Activated naive CD8-positive, alpha-beta T cell (primary cell): ENCODE data around the gene ANKRD66.
A peak's percentile ranks its signal among the peaks of the same experiment; 100 is the strongest.

Experiments used
- H3K27ac Mint-ChIP-seq: one replicate; pipeline ENCODE4 v1.8.0; 2021; ENCODE audit warnings: mixed read lengths
- H3K27me3 Mint-ChIP-seq: one replicate; pipeline ENCODE4 v1.8.0; 2021; ENCODE audit warnings: mixed read lengths
- H3K36me3 Mint-ChIP-seq: one replicate; pipeline ENCODE4 v1.8.0; 2021; ENCODE audit warnings: mixed read lengths
- H3K4me1 Mint-ChIP-seq: one replicate; pipeline ENCODE4 v1.8.0; 2021; ENCODE audit warnings: low read depth, mixed read lengths
- H3K4me3 Mint-ChIP-seq: one replicate; pipeline ENCODE4 v1.8.0; 2021; ENCODE audit warnings: mild to moderate bottlenecking, mixed read lengths
- H3K9me3 Mint-ChIP-seq: one replicate; pipeline ENCODE4 v1.8.0; 2021; ENCODE audit warnings: low read depth, mixed read lengths

The ANKRD66 gene

GRCh38 chr6:46746696-46747095 is at the start of gene ANKRD66:
ANKRD66 (plus strand) TSS chr6:46746933; CDS start chr6:46751949, 5,016 bp downstream.
- H3K36me3 Mint-ChIP-seq: no peaks in the 10 kb centered on the region
- peaks cover 14% of the 10 kb centered on the region for H3K27me3 Mint-ChIP-seq
- H3K4me3 Mint-ChIP-seq: no peak within 1 kb of the TSS
- no peaks in the 10 kb centered on the region for H3K4me1 Mint-ChIP-seq
- no peaks in the 10 kb centered on the region for H3K9me3 Mint-ChIP-seq
- no peak within 1 kb of the TSS for H3K27ac Mint-ChIP-seq

GRCh38 chr6:46699970-46700369 is 46.8 kb upstream of the ANKRD66 start:
- H3K4me3 Mint-ChIP-seq: no peak overlapping the region
- no peak overlapping the region for H3K27ac Mint-ChIP-seq
- H3K36me3 Mint-ChIP-seq: no peaks in the 10 kb centered on the region
- H3K4me1 Mint-ChIP-seq: no peaks in the 10 kb centered on the region
- no peaks in the 10 kb centered on the region for H3K9me3 Mint-ChIP-seq
- peaks cover 21% of the 10 kb centered on the region for H3K27me3 Mint-ChIP-seq

GRCh38 chr6:46704562-46704961 is 42.2 kb upstream of the ANKRD66 start:
- Mint-ChIP-seq H3K27ac (no peak overlapping the region), H3K36me3 (no peaks in the 10 kb centered on the region), H3K9me3 (no peaks in the 10 kb centered on the region), H3K4me3 (no peak overlapping the region), H3K4me1 (no peaks in the 10 kb centered on the region), H3K27me3 (peaks cover 21% of the 10 kb centered on the region)

GRCh38 chr6:46706464-46706863 is 40.3 kb upstream of the ANKRD66 start:
- no peaks in the 10 kb centered on the region for H3K36me3 Mint-ChIP-seq

GRCh38 chr6:46711491-46711890 is 35.2 kb upstream of the ANKRD66 start:
- Mint-ChIP-seq H3K4me1 (no peaks in the 10 kb centered on the region), H3K27me3 (peaks cover 20% of the 10 kb centered on the region), H3K36me3 (no peaks in the 10 kb centered on the region), H3K27ac (no peak overlapping the region), H3K9me3 (no peaks in the 10 kb centered on the region), H3K4me3 (no peak overlapping the region)

More at GRCh38 chr6:46706464-46706863, 40.3 kb upstream of the ANKRD66 start:
- Mint-ChIP-seq H3K4me1 (no peaks in the 10 kb centered on the region), H3K4me3 (no peak overlapping the region), H3K9me3 (no peaks in the 10 kb centered on the region), H3K27me3 (peaks cover 26% of the 10 kb centered on the region), H3K27ac (no peak overlapping the region)

- Mint-ChIP-seq H3K4me1 (no peaks in the 10 kb centered on the region), H3K9me3 (no peaks in the 10 kb centered on the region), H3K36me3 (no peaks in the 10 kb centered on the region), H3K27ac (no peak overlapping the region), H3K4me3 (no peak overlapping the region), H3K27me3 (peaks cover 17% of the 10 kb centered on the region)
Measured at GRCh38 chr6:46715141-46715540, 31.6 kb upstream of the ANKRD66 start.

GRCh38 chr6:46719099-46719498 is 27.6 kb upstream of the ANKRD66 start:
- no peak overlapping the region for H3K27ac Mint-ChIP-seq
- H3K4me1 Mint-ChIP-seq: no peaks in the 10 kb centered on the region
- no peak overlapping the region for H3K4me3 Mint-ChIP-seq
- H3K36me3 Mint-ChIP-seq: no peaks in the 10 kb centered on the region
- H3K27me3 Mint-ChIP-seq: peaks cover 18% of the 10 kb centered on the region
- H3K9me3 Mint-ChIP-seq: no peaks in the 10 kb centered on the region

GRCh38 chr6:46720401-46720800 is 26.3 kb upstream of the ANKRD66 start:
- H3K4me1 Mint-ChIP-seq: no peaks in the 10 kb centered on the region
- H3K9me3 Mint-ChIP-seq: no peaks in the 10 kb centered on the region
- H3K36me3 Mint-ChIP-seq: no peaks in the 10 kb centered on the region
- H3K27me3 Mint-ChIP-seq: peaks cover 26% of the 10 kb centered on the region
- H3K27ac Mint-ChIP-seq: no peak overlapping the region
- no peak overlapping the region for H3K4me3 Mint-ChIP-seq

GRCh38 chr6:46729787-46730326 is 16.9 kb upstream of the ANKRD66 start:
- H3K36me3 Mint-ChIP-seq: no peaks in the 10 kb centered on the region
- peaks cover 6% of the 10 kb centered on the region for H3K4me1 Mint-ChIP-seq
- peaks cover 30% of the 10 kb centered on the region for H3K27me3 Mint-ChIP-seq
- no peak overlapping the region for H3K27ac Mint-ChIP-seq
- no peak overlapping the region for H3K4me3 Mint-ChIP-seq
- H3K9me3 Mint-ChIP-seq: no peaks in the 10 kb centered on the region

- Mint-ChIP-seq H3K36me3 (no peaks in the 10 kb centered on the region), H3K27me3 (peaks cover 32% of the 10 kb centered on the region)
Measured at GRCh38 chr6:46730921-46731461, 15.7 kb upstream of the ANKRD66 start.

GRCh38 chr6:46733341-46733801 is 13.4 kb upstream of the ANKRD66 start:
- H3K4me1 Mint-ChIP-seq: peaks cover 9% of the 10 kb centered on the region
- no peaks in the 10 kb centered on the region for H3K36me3 Mint-ChIP-seq
- no peaks in the 10 kb centered on the region for H3K9me3 Mint-ChIP-seq
- no peak overlapping the region for H3K27ac Mint-ChIP-seq
- peak overlapping the region; percentile 53 for H3K4me3 Mint-ChIP-seq
- H3K27me3 Mint-ChIP-seq: peaks cover 34% of the 10 kb centered on the region

More at GRCh38 chr6:46730921-46731461, 15.7 kb upstream of the ANKRD66 start:
- no peak overlapping the region for H3K27ac Mint-ChIP-seq
- H3K4me3 Mint-ChIP-seq: no peak overlapping the region
- H3K9me3 Mint-ChIP-seq: no peaks in the 10 kb centered on the region
- peaks cover 9% of the 10 kb centered on the region for H3K4me1 Mint-ChIP-seq

- no peak within 1 kb of the TSS for H3K27ac Mint-ChIP-seq
- peaks cover 9% of the 10 kb centered on the region for H3K4me1 Mint-ChIP-seq
- peaks cover 30% of the 10 kb centered on the region for H3K27me3 Mint-ChIP-seq
- H3K36me3 Mint-ChIP-seq: no peaks in the 10 kb centered on the region
- H3K4me3 Mint-ChIP-seq: peak within 1 kb of the TSS; percentile 74
- H3K9me3 Mint-ChIP-seq: no peaks in the 10 kb centered on the region
Measured at GRCh38 chr6:46734867-46735719, 11.6 kb upstream of the ANKRD66 start, which contains the start of gene PLA2G7. PLA2G7 (minus strand) TSS chr6:46735375; CDS start chr6:46722891, 12,484 bp downstream.

- H3K4me3 Mint-ChIP-seq: peak overlapping the region; percentile 59
- no peak overlapping the region for H3K27ac Mint-ChIP-seq
- peaks cover 30% of the 10 kb centered on the region for H3K27me3 Mint-ChIP-seq
Measured at GRCh38 chr6:46735720-46736031, 11.1 kb upstream of the ANKRD66 start.

GRCh38 chr6:46736906-46737305 is 9.8 kb upstream of the ANKRD66 start:
- no peak overlapping the region for H3K4me3 Mint-ChIP-seq
- peaks cover 9% of the 10 kb centered on the region for H3K4me1 Mint-ChIP-seq
- H3K27me3 Mint-ChIP-seq: peaks cover 28% of the 10 kb centered on the region
- H3K27ac Mint-ChIP-seq: no peak overlapping the region
- H3K36me3 Mint-ChIP-seq: no peaks in the 10 kb centered on the region
- H3K9me3 Mint-ChIP-seq: no peaks in the 10 kb centered on the region

More at GRCh38 chr6:46735720-46736031, 11.1 kb upstream of the ANKRD66 start:
- H3K36me3 Mint-ChIP-seq: no peaks in the 10 kb centered on the region
- H3K9me3 Mint-ChIP-seq: no peaks in the 10 kb centered on the region
- peaks cover 9% of the 10 kb centered on the region for H3K4me1 Mint-ChIP-seq

GRCh38 chr6:46741482-46741881 is 5.3 kb upstream of the ANKRD66 start:
- H3K36me3 Mint-ChIP-seq: no peaks in the 10 kb centered on the region
- H3K27me3 Mint-ChIP-seq: peaks cover 25% of the 10 kb centered on the region
- no peak overlapping the region for H3K4me3 Mint-ChIP-seq
- H3K9me3 Mint-ChIP-seq: no peaks in the 10 kb centered on the region
- no peak overlapping the region for H3K27ac Mint-ChIP-seq
- no peaks in the 10 kb centered on the region for H3K4me1 Mint-ChIP-seq
